NCI-H1105 (cell line): ENCODE data around the gene HCFC1.
A peak's percentile ranks its signal among the peaks of the same experiment; 100 is the strongest.

ENCODE experiments used
- DNase-seq: peaks from one replicate; lab custom pipeline; 2025; lab: John Stamatoyannopoulos, UW

Gene HCFC1

GRCh38 chrX:153973127-153974002 is 1.7 kb upstream of the HCFC1 start:
- DNase-seq, result peak; percentile 81

DNA sequence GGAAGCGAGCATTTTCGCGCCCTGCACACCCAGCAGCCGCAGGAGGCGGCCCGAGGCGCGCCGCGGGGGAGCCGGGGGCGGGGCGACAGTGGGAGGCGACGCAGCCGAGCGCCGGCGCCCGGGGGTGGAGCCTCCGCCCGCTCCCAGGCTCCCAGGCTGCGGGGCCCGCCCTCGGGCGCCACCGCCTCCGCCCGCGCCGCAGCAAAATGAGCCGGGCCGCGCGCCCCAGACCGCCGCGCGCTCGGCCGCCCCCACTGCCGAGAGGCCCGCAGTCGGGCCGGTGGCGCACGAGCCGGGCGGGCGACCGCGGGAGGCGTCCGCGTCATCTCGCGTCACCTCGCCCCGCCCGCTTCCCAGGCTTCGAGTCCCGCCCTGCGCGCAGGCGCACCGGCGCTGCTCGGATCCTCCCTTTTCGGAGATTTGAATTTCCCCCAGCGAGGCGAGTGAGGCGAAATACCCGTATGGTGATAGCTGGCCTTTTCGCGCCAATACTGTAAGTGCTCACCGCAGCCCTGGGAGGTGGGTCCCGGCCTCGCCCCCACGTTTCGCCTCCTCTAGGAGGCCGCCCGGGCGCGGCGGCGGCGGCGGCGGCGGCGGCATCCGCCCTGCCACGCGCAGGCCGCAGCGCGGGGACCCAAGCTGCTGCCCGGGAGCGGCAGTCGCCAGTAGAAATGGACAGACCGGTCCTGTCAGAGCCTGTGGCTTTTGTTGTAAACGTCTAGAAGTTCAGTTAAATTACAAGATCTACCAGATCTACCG is 929 bp upstream of the HCFC1 start, which contains the start of gene TMEM187:
TMEM187 (plus strand) TSS at position 387 of the 759 bp plus-strand sequence. CDS start 9,309 bp downstream, outside the sequence.
- peak; percentile 98 for DNase-seq

- DNase-seq, result peak; percentile 94
These were observed 531 bp downstream of the HCFC1 start for GRCh38 chrX:153971124-153971449.

DNA sequence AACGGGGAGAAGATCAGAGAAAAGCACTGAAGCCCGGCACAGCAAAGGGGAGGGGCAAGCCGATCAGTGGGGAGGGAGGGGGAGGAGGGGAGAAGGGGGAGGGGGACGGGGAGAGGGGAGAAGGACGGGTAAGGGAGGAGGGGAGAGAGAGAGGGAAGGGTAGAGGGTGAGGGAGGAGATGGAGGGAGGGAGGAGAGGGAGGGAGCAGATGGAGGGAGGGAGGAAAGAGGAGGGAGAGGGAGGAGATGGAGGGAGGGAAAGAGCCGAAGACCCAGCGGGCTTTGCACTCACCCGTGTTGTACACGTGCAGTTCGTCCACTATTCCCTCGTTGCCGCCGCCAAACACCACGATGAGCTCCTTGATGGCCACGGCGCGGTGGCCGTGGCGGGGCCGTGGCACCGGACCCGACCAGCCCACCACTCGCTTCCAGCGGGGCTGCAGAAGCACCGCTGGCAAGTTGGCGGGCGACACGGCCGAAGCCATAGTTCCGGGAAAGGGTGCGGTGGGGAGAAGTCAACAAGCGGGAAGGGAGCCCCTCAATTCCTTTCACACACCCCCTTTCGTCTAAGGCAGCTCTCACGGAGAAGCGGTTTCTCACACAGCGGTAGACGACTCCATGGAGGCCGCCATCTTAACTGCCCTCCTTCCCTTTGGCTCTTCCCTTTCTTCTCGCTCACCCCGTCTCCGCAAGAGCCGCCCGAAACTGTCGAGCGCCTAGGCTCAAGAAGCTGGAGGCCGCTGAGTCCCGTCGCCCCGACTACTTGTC is 1.1 kb downstream of the HCFC1 start:
- peak; percentile 70 for DNase-seq

DNA sequence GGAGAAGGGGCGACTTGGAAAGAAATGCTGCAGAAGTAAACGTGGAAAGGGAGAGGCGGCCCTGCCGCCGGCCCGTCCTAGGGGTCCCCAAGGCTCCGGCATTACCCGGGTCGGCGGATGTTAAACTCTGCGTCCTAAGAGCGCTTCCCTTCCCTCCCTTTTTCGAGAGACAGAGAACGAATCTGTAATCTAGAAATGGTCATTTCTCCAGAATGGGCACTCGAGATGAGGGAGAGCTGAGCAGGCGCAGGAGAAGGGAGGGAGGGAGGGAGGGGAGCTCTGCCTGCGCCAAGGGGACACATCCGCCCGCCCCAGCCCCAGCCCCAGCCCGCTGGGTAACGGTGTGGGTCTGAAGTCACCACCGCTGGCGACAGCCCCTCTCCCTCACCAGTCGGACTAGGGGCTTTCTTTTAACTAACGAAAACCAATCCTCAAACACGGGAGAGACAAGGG is 1.7 kb downstream of the HCFC1 start:
- peak; percentile 57 for DNase-seq

GRCh38 chrX:153969125-153969903 is 2.3 kb downstream of the HCFC1 start:
- DNase-seq, result no peak

DNA sequence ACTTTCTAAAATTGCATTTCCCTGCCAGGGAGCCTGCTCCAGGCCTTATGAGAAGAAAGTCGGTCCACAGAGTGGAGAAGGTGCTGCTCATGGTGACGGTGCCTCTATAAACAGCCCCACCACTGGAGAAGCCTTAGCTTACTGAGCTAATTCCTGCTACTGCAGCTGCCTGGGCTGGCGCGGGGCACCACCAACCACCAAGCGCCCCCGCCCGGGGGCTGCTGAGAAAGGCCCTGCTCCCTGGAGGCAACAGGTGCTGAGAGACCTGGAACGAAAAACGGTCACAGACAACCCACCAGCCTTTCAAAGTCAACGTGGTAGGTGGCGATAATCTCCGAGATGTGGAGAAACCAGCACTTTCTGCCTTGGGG is 2.9 kb downstream of the HCFC1 start:
- peak; percentile 60 for DNase-seq

DNA sequence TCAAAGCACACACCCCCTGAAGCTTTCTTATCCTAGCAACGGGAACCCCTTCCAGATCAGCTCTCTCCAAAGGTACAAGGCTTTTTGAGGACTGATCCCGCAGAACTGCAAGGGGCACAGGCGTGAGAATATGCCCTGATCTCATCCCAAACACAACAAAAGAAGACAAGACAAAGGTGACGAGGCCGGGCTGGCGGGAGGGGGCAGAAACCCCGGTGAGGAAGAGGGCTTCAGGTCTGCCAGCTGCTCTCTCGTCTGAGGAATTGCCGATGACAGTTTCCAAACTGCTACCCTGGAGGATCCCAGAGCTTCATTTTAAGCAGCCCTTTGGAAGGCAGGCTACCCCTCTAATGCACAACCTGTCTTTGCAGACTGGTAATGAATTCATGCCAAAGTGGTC is 3.4 kb downstream of the HCFC1 start:
- DNase-seq, result no peak

GRCh38 chrX:153967536-153968224 is 3.9 kb downstream of the HCFC1 start:
- no peak for DNase-seq

GRCh38 chrX:153966841-153967535 is 4.6 kb downstream of the HCFC1 start:
- no peak for DNase-seq

DNA sequence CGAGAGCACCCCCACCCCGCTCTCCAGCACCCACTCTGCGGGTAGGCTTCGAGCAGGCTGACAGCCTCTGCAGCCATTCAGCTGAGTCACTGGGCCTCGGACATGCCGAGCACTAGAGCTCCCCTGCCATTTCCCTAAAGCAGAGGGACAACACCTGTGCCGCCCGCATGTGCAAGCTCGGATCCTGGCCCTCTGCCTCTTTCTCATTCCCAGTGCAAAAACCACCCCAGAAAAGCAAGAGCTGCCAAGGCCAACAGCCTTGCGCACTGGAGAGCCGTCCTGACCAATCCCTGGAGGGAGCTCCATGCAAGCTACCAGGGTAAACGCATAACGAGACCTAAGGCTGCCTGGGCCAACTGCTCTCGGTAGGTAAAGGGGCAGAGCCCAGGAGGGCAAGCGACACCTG is 5.3 kb downstream of the HCFC1 start:
- no peak for DNase-seq

GRCh38 chrX:153965406-153965805 is 6.2 kb downstream of the HCFC1 start:
- no peak for DNase-seq

GRCh38 chrX:153964105-153964504 is 7.5 kb downstream of the HCFC1 start:
- DNase-seq, result no peak

GRCh38 chrX:153963546-153963945 is 8.1 kb downstream of the HCFC1 start:
- DNase-seq, result no peak

GRCh38 chrX:153961292-153961691 is 10.3 kb downstream of the HCFC1 start:
- DNase-seq, result no peak

GRCh38 chrX:153960786-153961185 is 10.8 kb downstream of the HCFC1 start:
- DNase-seq, result no peak

GRCh38 chrX:153960077-153960476 is 11.5 kb downstream of the HCFC1 start:
- no peak for DNase-seq

GRCh38 chrX:153959649-153960048 is 12.0 kb downstream of the HCFC1 start:
- no peak for DNase-seq

DNA sequence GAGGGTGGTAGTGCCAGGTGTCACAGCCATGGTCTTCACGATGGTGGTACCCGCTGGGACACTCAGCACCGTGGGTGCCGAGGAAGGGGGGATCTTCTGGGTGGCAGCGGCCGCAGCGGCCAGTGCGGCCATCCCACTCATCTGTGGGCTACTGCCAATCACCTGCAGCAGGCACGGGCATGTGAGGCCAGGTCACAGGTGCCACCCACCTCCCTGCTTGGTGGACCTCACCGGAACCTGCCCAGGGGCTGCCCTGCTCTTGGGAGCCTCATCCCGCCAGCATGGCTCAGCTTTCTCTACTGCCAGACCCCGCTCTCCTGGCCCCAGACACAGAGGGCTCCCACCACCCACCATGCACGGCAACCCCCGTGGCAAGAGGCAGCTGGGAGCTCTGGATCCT is 13.0 kb downstream of the HCFC1 start:
- no peak for DNase-seq

DNA sequence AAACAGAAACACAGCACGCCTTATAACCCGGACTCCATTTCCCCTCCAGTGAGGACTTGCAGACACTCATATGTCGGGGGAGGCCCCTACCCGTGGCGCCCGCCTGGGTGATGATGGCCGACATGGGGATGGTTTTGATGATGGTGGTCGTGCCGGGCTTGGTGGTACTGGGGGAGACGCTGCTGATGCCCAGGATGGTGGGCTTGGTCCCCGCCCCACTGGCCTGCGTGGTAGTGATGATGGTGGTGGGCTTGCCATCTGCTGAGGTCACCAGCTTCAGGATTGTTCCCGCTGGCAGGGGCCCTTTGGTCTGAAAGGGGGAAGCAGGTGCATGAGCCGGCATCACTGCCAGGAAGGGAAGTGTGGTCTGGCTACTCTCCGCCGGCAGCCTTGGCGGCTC is 14.4 kb downstream of the HCFC1 start:
- DNase-seq, result no peak
